GM12873 (cell line): ENCODE data around the gene WDR88.

ENCODE experiments used
- CTCF ChIP-seq: IDR thresholded peaks from 2 replicates; pipeline ENCODE4 v1.5.1; 2012; ENCODE audit warnings: low read depth, mild to moderate bottlenecking, moderate library complexity, low read length, control low read depth; ENCODE audit not compliant: insufficient read depth; ENCODE audit errors: missing control alignments

The WDR88 gene

GRCh38 chr19:33150852-33151518, 19.1 kb downstream of the WDR88 start:
- no peak for TF ChIP-seq CTCF

GRCh38 chr19:33152176-33152575, 20.3 kb downstream of the WDR88 start:
- TF ChIP-seq CTCF, result no peak

DNA sequence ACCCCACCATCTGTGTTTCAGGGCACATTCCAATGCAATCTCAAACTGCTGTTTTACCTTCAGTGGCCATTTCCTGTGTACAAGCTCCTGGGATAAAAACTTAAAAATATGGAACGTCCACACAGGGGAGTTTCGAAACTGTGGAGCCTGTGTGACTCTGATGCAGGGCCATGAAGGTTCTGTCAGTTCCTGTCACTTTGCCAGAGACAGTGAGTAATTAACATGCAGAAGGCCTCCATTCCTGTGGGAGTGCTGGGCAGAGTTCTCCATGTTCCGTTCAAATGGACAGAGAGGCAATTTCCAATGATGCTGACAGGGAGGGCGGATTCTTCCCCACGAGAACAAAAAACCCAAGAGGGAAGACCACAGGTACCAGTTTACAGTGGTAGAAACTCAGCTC, 24.4 kb downstream of the WDR88 start:
- TF ChIP-seq CTCF, result no peak

DNA sequence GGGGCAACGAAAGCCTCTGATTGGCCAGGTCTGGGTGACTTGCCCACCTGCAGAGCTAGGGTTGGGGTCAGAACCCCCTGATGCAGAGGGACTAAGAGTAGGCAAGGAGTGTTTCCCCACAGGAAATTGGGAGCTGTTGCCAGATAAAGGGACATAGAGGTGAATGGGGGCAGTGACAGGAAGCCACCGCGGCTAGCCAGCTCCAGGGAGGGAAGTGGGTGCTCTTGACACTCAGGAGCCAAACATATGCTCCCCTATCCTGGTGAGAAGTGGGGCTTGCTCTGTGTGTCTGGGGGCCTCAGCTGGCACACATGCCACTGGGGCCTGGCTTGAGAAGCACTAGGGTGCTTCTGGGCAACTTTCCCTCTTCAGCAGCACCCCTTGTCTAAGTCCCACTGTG, 26.0 kb downstream of the WDR88 start:
- TF ChIP-seq CTCF, result no peak

GRCh38 chr19:33158365-33158764, 26.5 kb downstream of the WDR88 start:
- no peak for TF ChIP-seq CTCF

DNA sequence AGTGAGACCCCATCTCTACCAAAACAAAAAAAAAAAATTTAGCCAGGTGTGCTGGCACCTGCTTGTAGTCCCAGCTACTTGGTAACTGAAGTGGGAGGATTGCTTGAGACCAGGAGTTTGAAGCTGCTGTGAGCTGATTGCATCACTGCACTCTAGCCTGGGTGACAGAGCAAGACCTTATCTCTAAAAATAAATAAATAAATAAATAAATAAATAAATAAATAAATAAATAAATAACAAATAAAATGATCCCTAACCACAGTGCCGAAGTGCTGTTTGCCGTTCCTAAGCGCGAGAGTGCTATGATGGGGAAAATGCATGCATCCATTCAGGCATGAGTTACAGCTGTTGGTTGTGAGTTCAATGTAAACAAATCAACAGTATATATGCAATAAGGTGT, 27.2 kb downstream of the WDR88 start:
- TF ChIP-seq CTCF, result no peak

DNA sequence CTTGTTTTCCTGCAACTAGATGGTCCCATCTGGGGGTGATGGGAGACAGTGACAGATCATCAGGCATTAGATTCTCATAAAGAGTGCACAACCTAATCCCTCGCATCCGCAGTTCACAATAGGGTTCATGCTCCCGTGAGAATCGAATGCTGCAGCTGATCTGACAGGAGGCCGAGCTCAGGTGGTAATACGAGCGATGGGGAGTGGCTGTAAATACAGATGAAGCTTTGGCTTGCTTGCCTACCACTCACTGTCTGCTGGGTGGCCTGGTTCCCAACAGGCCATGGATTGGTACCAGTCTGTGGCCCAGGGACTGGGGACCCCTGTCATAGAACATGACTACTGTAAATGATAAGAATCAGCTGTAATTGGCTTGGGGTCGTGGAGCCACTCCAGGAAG, 28.0 kb downstream of the WDR88 start:
- TF ChIP-seq CTCF, result no peak
